HUES48 (cell line): ENCODE results near the gene RTN4RL2.
A peak's percentile ranks its signal among the peaks of the same experiment; 100 is the strongest.

ENCODE experiments used
- H3K27ac ChIP-seq: one replicate; pipeline ENCODE4 v1.7.0; 2013; ENCODE audit warnings: low read depth, low read length, inconsistent platforms
- H3K27me3 ChIP-seq: 2 replicates; pipeline ENCODE4 v1.6.1; 2013; ENCODE audit warnings: mild to moderate bottlenecking, low read length; ENCODE audit not compliant: control insufficient read depth, insufficient read depth
- H3K36me3 ChIP-seq: 2 replicates; pipeline ENCODE4 v1.6.1; 2013; ENCODE audit warnings: low read length; ENCODE audit not compliant: control insufficient read depth, insufficient read depth
- H3K4me1 ChIP-seq: 2 replicates; pipeline ENCODE4 v1.6.1; 2013; ENCODE audit warnings: mild to moderate bottlenecking, low read length; ENCODE audit not compliant: control insufficient read depth, insufficient read depth
- H3K4me3 ChIP-seq: 2 replicates; pipeline ENCODE4 v1.5.1; 2013; ENCODE audit warnings: mild to moderate bottlenecking, low read depth, low read length
- H3K9ac ChIP-seq: 2 replicates; pipeline ENCODE4 v1.6.1; 2013; ENCODE audit warnings: mild to moderate bottlenecking, low read depth, low read length, moderate library complexity
- H3K9me3 ChIP-seq: 2 replicates; pipeline ENCODE4 v1.6.1; 2013; ENCODE audit warnings: low read length; ENCODE audit not compliant: control insufficient read depth, insufficient read depth

Gene RTN4RL2

DNA sequence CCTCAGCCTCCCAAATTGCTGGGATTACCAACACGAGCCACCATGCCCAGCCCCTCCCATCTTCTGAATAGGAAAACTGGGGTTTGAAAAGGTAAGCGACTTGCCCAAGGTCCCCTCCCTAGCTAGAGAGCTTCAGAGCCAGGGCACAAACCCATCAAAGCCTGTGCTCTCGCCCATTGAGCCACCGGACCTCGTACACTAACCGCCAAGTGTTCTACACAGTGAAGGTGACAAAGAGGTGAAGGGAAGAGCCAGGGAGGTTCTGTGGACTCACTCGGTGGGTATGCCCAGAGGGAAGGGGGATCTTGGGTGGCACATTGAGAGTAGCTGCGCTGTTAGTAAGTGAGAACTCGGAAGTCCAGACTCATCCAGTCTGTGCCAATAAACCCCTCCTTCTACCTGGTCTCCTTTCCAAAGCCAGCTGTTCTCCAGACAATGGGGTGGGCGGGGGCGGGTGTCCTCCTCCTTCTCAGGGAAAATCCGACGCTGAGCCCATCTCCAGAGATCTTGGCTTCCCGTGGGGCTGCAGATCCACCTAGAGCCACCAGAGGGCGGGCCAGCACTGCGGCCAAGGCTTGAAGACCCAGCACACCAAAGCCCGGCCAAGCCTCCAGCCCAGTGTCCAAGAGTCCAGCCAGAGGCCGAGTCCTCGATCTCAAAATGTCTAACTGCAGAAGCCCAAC, 3.2 kb upstream of the RTN4RL2 start:
- Histone ChIP-seq H3K36me3 (no peaks in the 10 kb centered on the region), H3K9ac (0 out of 2 replicates have a peak overlapping the region, but pooled peaks have one; percentile 12), H3K4me3 (peak overlapping the region; percentile 74), H3K9me3 (no peaks in the 10 kb centered on the region), H3K27me3 (peaks cover 38% of the 10 kb centered on the region), H3K27ac (no peak overlapping the region), H3K4me1 (peaks cover 12% of the 10 kb centered on the region)

GRCh38 chr11:57457643-57458023, 2.7 kb upstream of the RTN4RL2 start:
- peaks cover 13% of the 10 kb centered on the region for H3K4me1 ChIP-seq
- H3K27ac ChIP-seq, result no peak overlapping the region
- no peaks in the 10 kb centered on the region for H3K9me3 ChIP-seq
- no peaks in the 10 kb centered on the region for H3K36me3 ChIP-seq
- 0 out of 2 replicates have a peak overlapping the region, but pooled peaks have one; percentile 12 for H3K9ac ChIP-seq
- H3K4me3 ChIP-seq, result peak overlapping the region; percentile 74
- H3K27me3 ChIP-seq, result peaks cover 44% of the 10 kb centered on the region

DNA sequence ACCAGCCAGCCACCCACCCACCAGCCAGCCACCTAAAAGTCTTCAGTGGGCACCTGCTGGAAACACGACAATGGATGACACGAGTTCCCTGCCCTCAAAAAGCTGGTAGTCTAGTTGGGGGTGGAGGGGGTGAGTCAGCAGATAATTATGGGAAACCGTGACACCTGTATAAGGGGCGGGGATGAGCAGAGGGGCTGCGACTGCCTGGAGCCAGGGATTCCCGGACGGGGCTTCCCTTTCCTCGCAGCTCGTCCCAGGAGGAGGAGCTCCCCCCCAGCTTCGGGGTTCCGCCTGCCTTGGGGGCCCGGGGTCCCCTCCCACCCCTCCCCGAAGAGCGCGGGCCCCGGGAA, 2.3 kb upstream of the RTN4RL2 start:
- H3K9ac ChIP-seq, result no peak overlapping the region
- H3K4me1 ChIP-seq, result peaks cover 17% of the 10 kb centered on the region
- no peaks in the 10 kb centered on the region for H3K36me3 ChIP-seq
- no peaks in the 10 kb centered on the region for H3K9me3 ChIP-seq
- peak overlapping the region; percentile 74 for H3K4me3 ChIP-seq
- H3K27me3 ChIP-seq, result peaks cover 48% of the 10 kb centered on the region
- H3K27ac ChIP-seq, result no peak overlapping the region

GRCh38 chr11:57458410-57459163, 1.7 kb upstream of the RTN4RL2 start:
- Histone ChIP-seq H3K9ac (no peak overlapping the region), H3K27me3 (peaks cover 53% of the 10 kb centered on the region), H3K27ac (no peak overlapping the region)

GRCh38 chr11:57459164-57460021, 935 bp upstream of the RTN4RL2 start:
- Histone ChIP-seq H3K9ac (no peak overlapping the region), H3K4me3 (peak overlapping the region; percentile 74), H3K4me1 (peaks cover 31% of the 10 kb centered on the region), H3K36me3 (no peaks in the 10 kb centered on the region), H3K27ac (no peak overlapping the region), H3K27me3 (peaks cover 58% of the 10 kb centered on the region), H3K9me3 (no peaks in the 10 kb centered on the region)

More at GRCh38 chr11:57458410-57459163, 1.7 kb upstream of the RTN4RL2 start:
- Histone ChIP-seq H3K36me3 (no peaks in the 10 kb centered on the region), H3K9me3 (no peaks in the 10 kb centered on the region), H3K4me1 (peaks cover 23% of the 10 kb centered on the region), H3K4me3 (peak overlapping the region; percentile 74)

- Histone ChIP-seq H3K36me3 (no peaks in the 10 kb centered on the region), H3K9ac (no peak overlapping the region), H3K4me3 (peak overlapping the region; percentile 74), H3K9me3 (no peaks in the 10 kb centered on the region), H3K27ac (no peak overlapping the region), H3K4me1 (peaks cover 33% of the 10 kb centered on the region), H3K27me3 (peaks cover 61% of the 10 kb centered on the region)
Measured at GRCh38 chr11:57460758-57461749, 726 bp downstream of the RTN4RL2 start.

DNA sequence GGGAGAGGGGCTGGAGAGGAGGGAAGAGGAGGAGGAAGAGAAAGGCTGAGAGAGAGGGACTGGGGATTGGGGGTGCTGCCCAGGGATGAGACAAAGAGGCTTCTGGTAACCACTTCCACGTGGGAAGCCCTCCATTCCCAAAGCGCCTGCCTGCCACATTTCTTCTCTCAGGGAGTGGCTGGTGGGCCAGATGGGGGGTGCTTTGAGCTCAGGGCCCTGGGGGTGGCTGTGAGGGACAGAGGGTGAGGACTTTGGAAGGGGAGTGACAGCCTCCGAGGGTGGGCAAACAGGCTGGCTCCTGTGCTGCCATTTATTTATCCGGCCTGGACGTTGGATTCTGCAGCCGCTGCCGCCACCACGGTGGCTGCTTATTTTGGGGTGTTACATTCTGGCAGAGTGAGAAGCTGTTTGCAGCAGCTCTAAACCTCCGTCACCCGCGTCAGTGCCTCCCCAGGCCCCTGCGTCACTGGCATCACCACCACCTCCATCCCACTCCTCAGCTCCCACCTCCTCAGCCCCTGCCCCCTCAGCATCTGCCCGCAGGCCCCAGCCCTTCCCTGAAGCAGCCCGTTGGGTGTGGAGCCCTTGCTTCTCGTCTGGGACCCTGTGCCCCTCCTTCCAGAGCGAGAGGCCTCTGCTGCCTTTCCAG, 1.6 kb downstream of the RTN4RL2 start:
- Histone ChIP-seq H3K36me3 (no peaks in the 10 kb centered on the region), H3K4me3 (peak overlapping the region; percentile 74; the same call in 1 of the 2 replicates), H3K27ac (no peak overlapping the region), H3K27me3 (peaks cover 61% of the 10 kb centered on the region), H3K4me1 (peaks cover 33% of the 10 kb centered on the region), H3K9me3 (no peaks in the 10 kb centered on the region), H3K9ac (no peak overlapping the region)

GRCh38 chr11:57462597-57462996, 2.3 kb downstream of the RTN4RL2 start:
- H3K9me3 ChIP-seq, result no peaks in the 10 kb centered on the region
- no peak overlapping the region for H3K9ac ChIP-seq
- H3K27ac ChIP-seq, result no peak overlapping the region
- peaks cover 58% of the 10 kb centered on the region for H3K27me3 ChIP-seq
- no peak overlapping the region for H3K4me3 ChIP-seq
- no peaks in the 10 kb centered on the region for H3K36me3 ChIP-seq
- H3K4me1 ChIP-seq, result peaks cover 31% of the 10 kb centered on the region

DNA sequence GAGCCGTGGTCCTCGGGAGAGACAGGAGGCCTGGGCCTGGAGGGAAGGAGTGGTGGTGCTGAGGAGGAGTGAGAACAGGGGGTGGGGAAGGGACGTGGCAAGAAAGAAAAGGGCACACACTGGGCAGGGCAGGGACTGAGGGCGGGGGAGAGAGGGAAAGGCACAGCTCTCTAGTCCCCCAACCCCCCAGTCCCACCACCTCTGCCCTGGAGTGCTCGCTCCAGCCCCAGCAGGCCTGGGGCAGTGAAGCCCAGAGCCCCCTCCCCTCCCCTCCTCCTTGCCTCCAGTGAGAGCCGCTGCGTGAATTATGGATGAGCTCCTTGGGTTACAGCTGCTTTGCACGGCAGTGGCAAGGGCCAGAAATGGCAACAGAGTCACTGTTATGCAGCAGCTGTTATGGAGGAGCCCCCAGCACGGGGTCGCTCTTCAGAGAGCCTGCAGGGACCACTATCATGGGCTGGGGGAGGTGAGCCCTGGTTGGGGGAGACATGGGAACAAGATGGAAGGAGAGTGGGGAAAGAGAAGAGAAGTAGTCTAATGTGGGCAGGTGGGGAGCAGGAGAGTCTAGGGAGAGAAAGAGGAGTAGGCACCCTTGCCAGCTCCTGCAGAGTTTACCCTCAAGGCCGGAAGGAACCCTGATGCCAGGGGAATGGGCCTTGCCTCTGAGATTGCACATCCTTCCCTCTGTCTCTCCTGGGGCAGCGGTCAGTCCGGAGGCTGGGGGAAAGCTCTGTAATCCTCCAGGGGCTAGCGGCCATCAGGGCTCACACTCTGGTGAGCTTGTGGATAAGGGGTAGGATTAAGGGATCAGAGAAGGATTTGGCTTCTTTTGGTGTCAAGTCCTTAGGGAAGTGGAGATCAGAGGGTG, 3.6 kb downstream of the RTN4RL2 start:
- Histone ChIP-seq H3K36me3 (0 out of 2 replicates have a peak, but pooled peaks cover 3% of the 10 kb centered on the region), H3K4me1 (peaks cover 39% of the 10 kb centered on the region), H3K4me3 (no peak overlapping the region; the same call in 1 of the 2 replicates), H3K9me3 (no peaks in the 10 kb centered on the region), H3K27ac (peak overlapping the region; percentile 11), H3K9ac (no peak overlapping the region), H3K27me3 (peaks cover 45% of the 10 kb centered on the region)
